MCF 10A (cell line): ENCODE results near the gene NAA35. TPM values are rescaled to one million over a fixed set of nuclear protein-coding genes. Genes with fewer than 3 reads are reported as not detected.

Source experiments
- BruUV-seq: library from RNA; stranded (reverse); fragments of 400-500 nt; replicated peaks from 2 replicates; lab custom pipeline; 2021; lab: Mats Ljungman, UMichigan
- CTCF ChIA-PET: fragments of 300-600 bp; sonication (Branson Sonifier 250); formaldehyde crosslinking; extraction: SDS; loops from one replicate; lab custom pipeline; 2021; ENCODE audit warnings: antibody characterized with exemption, inconsistent platforms; lab: Yijun Ruan, JAX
- POLR2A ChIA-PET: fragments of 300-600, 350-650 bp; sonication (Branson Sonifier 250); formaldehyde crosslinking; extraction: SDS; loops from one replicate; lab custom pipeline; 2020; ENCODE audit warnings: antibody characterized with exemption, inconsistent platforms; lab: Yijun Ruan, JAX
- DNase-seq: peaks from one replicate; pipeline ENCODE4 v3.0.0-alpha.2; 2018; ENCODE audit not compliant: unreplicated experiment
- H3K27ac Mint-ChIP-seq: one replicate; pipeline ENCODE4 v1.8.0; 2022; ENCODE audit warnings: mild to moderate bottlenecking, low read depth, mixed read lengths; ENCODE audit not compliant: unreplicated experiment
- H3K27me3 Mint-ChIP-seq: one replicate; pipeline ENCODE4 v1.8.0; 2022; ENCODE audit warnings: mixed read lengths; ENCODE audit not compliant: insufficient read depth, unreplicated experiment
- H3K36me3 Mint-ChIP-seq: one replicate; pipeline ENCODE4 v1.8.0; 2022; ENCODE audit warnings: mild to moderate bottlenecking, moderate library complexity, mixed read lengths; ENCODE audit not compliant: insufficient read depth, unreplicated experiment
- H3K4me1 Mint-ChIP-seq: one replicate; pipeline ENCODE4 v1.8.0; 2022; ENCODE audit warnings: mixed read lengths; ENCODE audit not compliant: insufficient read depth, unreplicated experiment
- H3K4me3 Mint-ChIP-seq: one replicate; pipeline ENCODE4 v1.8.0; 2022; ENCODE audit warnings: mild to moderate bottlenecking, moderate library complexity, mixed read lengths; ENCODE audit not compliant: unreplicated experiment
- H3K9me3 Mint-ChIP-seq: one replicate; pipeline ENCODE4 v1.8.0; 2022; ENCODE audit warnings: mixed read lengths; ENCODE audit not compliant: unreplicated experiment
- CTCF ChIP-seq: fragments of 200-600 bp; IDR thresholded peaks from one replicate; pipeline ENCODE4 v1.8.0; 2022; ENCODE audit warnings: antibody characterized with exemption, mild to moderate bottlenecking; ENCODE audit not compliant: unreplicated experiment
- intact Hi-C: fragments of 100-400 bp; cut with micrococcal nuclease; formaldehyde crosslinking; loops from 2 replicates; pipeline ENCODE4 v1.14.1; 2022
- total RNA-seq: library from RNA; stranded (reverse); gene quantifications from 2 replicates; pipeline ENCODE4 v1.2.3, GENCODE V29; 2022

Gene NAA35
- total RNA-seq, 1 experiment from 2014 or later = 36.2 TPM

- Mint-ChIP-seq H3K4me1 (peaks cover 14% of the 10 kb centered on the region), H3K4me3 (peak overlapping the region; percentile 6), H3K9me3 (peaks cover 8% of the 10 kb centered on the region), H3K36me3 (peaks cover 84% of the 10 kb centered on the region), H3K27ac (no peak overlapping the region), H3K27me3 (no peaks in the 10 kb centered on the region)
- BruUV-seq = no TSS peak
- ChIA-PET CTCF (interaction anchor here (0.6 kb wide), 1 partner anchor 1630 kb away, joined by 3 read pairs; no protein-coding TSS in a partner anchor), POLR2A (interaction anchor here (1.0 kb wide), 1 partner anchor 9 kb away, joined by 3 read pairs; the partner anchor contains the start of gene NAA35)
- no peak for TF ChIP-seq CTCF
- no peak for DNase-seq
- intact Hi-C loops = no loop called here
These were observed 8.8 kb downstream of the NAA35 start for GRCh38 chr9:85949586-85950335.

- Mint-ChIP-seq H3K36me3 (peaks cover 52% of the 10 kb centered on the region), H3K27me3 (no peaks in the 10 kb centered on the region), H3K4me1 (peaks cover 7% of the 10 kb centered on the region), H3K9me3 (no peaks in the 10 kb centered on the region), H3K4me3 (no peak overlapping the region), H3K27ac (no peak overlapping the region)
- intact Hi-C loops = no loop called here
- ChIA-PET POLR2A (interaction anchor here (1.0 kb wide), 1 partner anchor 18 kb away, joined by 4 read pairs; no protein-coding TSS in a partner anchor), CTCF (interaction anchor here (0.7 kb wide), 1 partner anchor 83 kb away, joined by 3 read pairs; no protein-coding TSS in a partner anchor)
- BruUV-seq = TSS peak; percentile 3
- TF ChIP-seq CTCF = no peak
- no peak for DNase-seq
These were observed 19.0 kb downstream of the NAA35 start for GRCh38 chr9:85959955-85960354.

- CTCF ChIA-PET = interaction anchor here (0.7 kb wide), 1 partner anchor 84 kb away, joined by 3 read pairs; no protein-coding TSS in a partner anchor
- POLR2A ChIA-PET = interaction anchor here (0.7 to 1.0 kb wide), 2 partner anchors 17 to 19 kb away, joined by 3 to 4 read pairs; no protein-coding TSS in a partner anchor
- Mint-ChIP-seq H3K27me3 (no peaks in the 10 kb centered on the region), H3K4me3 (no peak overlapping the region), H3K9me3 (no peaks in the 10 kb centered on the region), H3K4me1 (peaks cover 7% of the 10 kb centered on the region), H3K27ac (no peak overlapping the region), H3K36me3 (peaks cover 59% of the 10 kb centered on the region)
- BruUV-seq = no TSS peak
- no peak for DNase-seq
- intact Hi-C loops = no loop called here
- no peak for TF ChIP-seq CTCF
These were observed 19.7 kb downstream of the NAA35 start for GRCh38 chr9:85960688-85961093.

- H3K4me1 Mint-ChIP-seq = peaks cover 7% of the 10 kb centered on the region
- ChIA-PET POLR2A (no interaction called here), CTCF (no interaction called here)
- no peak for TF ChIP-seq CTCF
- H3K27me3 Mint-ChIP-seq = no peaks in the 10 kb centered on the region
- H3K27ac Mint-ChIP-seq = no peak overlapping the region
- H3K9me3 Mint-ChIP-seq = no peaks in the 10 kb centered on the region
- intact Hi-C loops = no loop called here
- peaks cover 59% of the 10 kb centered on the region for H3K36me3 Mint-ChIP-seq
- no peak for DNase-seq
- BruUV-seq = no TSS peak
- H3K4me3 Mint-ChIP-seq = no peak overlapping the region
These were observed 23.6 kb downstream of the NAA35 start for GRCh38 chr9:85964526-85964925.
